GM21529 (cell line): ENCODE data around the gene RNU7-1.

ENCODE experiments used
- ATAC-seq: cut with Tn5 transposase; IDR thresholded peaks from one replicate; pipeline ENCODE4 v1.9.1; 2021; ENCODE audit not compliant: unreplicated experiment

The RNU7-1 gene

DNA sequence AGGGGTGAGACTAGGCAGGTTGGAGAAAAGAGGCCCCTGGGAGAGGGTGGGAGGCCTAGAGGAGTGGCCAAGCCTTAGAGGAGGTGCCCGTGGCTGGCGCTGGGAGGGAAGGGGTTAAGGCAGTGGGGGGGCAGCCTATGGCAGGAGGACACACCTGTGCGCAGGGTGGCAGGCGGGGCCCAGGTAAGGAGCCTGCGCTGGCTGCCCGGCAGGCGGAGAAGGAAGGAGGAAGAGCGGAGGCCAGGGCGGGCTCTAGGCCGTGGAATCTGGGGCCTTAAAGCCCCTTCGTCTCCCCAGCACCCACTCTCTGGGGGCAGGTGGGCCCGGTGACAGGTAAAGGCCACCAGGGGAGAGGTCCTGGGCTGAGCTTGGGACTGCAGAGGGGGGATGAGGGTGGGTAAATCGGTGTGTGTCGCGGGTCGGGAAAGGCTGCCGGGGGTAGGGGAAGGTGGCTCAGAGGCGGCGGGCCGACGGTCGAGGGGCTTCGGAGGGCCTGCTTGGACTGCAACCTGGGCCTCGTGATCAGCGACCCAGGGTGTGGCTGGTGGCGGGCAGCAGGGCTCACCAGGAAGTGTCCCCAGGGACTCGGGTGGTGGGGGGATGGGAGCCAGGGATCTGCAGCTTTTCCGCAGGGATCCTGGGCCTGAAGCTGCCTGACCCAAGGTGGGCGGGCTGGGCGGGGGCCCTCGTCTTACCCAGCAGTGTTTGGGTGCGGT lies 19.6 kb downstream of the RNU7-1 start:
- ATAC-seq, result no peak

DNA sequence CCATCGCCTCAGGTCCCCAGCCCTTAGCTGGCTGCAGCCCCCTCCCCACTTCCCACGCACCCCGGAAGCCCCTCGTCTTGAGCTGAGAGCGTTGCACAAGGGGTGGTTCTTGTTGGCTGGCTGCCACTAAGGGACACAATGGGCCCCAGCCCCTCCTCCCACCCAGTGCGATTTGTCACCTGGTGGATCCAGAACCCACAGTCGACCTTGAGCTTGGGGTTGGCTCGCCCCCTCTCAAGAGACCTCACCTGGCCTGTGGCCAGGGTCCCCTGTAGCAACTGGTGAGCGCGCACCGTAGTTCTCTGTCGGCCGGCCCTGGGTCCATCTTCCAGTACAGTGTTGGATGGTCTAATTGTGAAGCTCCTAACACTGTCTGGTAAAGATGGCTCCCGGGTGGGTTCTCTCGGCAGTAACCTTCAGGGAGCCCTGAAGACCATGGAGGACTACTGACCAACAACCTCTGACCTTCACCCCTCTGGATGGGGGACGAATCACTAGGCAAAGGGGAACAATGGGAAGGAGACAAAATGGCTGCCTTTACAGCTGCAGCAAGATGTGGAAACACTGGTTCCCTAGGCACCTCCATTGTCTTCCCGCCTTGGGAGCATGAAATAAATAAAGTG lies 20.3 kb downstream of the RNU7-1 start:
- no peak for ATAC-seq

DNA sequence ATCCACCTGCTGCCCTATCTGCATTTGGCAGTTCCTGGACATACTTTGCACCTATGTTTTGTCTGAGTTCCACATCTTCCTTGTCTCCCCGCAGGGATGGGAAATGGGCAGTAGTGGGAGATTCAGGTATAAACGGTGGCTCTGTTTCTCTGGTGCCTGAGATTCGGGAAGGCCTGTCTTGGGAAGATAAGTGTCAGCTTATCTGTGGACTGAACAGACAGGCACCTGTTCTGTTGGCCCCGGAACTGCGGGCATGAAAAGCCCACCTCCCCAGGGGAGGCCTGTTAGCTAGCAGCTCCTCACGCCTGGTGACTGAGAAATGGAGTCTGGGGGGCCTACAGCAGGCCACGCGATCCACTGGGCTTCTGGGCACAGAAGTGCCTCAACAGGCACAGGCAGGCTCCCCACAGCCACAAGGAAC lies 21.0 kb downstream of the RNU7-1 start:
- ATAC-seq, result no peak

DNA sequence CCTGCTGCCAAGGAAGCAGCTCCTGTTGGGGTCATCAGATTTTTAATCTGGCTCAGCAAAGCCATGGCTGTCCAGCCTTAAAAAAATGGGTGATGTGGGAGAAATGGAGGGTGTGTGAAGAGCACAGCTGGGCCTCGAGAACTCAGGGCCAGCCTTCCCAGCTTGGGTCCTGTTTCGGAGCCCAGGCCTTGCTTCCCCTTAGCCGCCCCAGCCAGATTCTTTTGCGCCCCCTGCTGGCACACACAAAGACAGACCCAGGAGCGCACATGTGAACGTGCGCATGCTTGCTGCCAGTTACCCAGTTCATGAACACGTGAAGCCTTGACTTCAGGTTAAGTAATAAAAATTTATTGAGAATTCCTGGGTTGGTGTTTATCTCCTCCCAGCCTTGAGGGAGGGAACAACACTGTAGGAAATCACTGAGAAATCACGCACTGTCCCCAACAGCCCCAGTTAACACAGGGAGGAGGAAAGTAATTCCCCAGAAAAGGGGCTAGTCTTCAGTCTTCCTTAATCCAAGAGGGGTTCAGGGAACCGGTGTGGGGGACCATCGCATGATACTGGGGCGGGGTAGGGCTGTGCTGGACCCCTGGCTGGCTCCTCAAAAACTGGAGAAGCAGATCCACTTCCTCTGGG lies 21.5 kb downstream of the RNU7-1 start:
- peak; percentile 44 for ATAC-seq

DNA sequence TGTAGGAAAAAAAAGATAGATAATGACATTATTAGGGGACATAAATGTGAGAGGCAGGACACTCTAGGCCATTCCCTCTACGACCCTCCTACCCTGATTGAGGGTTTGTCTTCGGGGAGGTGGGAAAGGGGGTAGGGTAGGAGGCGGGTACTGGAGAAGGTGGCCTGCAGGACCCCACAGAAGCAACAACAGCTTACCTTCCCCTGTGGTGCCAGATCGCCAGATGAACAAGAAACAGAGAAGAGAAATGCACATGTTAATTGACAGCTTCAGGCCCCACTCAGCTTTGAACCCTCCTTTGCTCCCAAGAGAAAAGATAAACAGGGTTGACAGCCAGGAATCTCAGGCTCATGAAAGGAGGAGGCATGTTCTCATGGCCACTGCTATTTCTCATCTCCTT lies 22.1 kb downstream of the RNU7-1 start:
- no peak for ATAC-seq

DNA sequence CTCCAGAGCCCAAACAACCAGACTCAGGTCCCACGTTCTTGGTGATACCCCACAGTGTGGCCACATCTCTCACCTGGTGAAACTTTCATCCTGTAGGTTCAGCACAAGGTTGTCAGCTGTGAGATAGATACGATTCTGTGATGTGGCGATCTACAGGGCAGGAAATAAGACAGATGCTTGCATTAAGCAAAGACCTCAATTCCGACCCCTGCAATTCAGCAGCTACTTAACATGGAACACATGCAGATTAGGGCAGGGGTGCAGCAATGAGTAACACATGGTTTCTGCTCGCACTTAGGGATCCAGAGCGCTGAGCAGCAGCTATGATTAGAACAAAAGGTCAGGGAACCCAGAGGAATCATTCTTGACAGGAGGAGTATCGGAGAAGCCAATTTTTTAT lies 22.7 kb downstream of the RNU7-1 start:
- no peak for ATAC-seq

DNA sequence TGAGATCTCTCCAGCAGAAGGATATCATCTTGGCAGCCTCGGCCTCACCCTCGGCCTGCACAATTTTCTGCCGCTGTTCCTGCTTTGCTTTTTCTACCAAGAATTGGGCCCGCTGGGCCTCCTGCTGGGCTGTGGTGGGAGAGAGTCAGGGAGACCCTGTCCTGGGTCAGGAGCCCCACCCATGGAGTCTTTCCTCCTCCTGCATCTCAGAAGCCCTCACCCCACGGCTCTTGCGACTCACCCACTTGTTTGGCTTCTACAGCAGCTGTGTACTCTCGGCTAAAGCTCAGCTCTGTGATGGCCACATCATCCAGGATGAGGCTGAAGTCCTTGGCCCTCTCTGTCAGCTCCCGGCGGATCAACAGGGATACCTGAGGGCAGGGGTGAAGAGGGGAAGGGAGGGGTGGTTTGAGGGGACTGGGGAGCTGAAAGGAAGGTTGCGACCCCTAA lies 24.1 kb downstream of the RNU7-1 start:
- ATAC-seq, result no peak

DNA sequence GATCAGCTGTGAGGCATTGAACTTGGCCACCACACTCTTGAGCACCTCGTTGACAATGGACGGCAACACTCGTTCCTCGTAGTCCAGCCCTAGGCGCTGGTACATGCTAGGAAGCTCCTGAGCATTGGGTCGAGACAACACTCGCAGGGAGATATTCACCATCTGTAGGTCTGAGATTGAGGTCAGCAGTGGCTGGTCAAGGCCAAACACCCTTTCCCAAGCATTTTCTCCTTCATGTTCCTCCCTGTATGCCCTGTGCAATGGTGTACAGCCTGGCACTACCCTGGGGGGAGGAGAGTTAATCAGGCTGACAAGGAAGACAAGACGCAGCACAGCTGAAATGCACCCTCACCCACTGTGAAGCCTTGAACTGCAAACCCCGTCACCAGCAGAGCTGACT lies 24.8 kb downstream of the RNU7-1 start:
- no peak for ATAC-seq

DNA sequence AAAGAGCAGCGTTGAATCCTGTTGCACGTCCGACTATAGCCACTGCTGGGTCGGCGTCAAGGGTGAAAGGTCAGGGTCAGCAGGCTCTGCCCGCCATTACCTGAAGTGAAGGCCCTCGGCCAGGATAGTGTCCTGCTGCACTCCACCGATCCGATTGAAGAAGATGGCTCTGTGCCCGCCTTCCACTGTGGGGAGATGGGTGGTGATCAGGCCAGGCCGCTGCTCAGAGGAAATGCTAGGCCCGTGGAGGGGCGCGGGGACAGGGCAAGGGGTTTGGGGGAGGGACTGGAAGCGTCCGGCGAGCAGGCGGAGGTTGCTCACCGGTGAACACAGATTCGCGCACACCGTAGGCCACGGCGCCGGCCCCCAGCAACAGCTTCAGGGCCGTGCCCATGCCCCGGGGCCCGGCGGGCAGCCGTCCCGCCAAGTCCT lies 26.5 kb downstream of the RNU7-1 start:
- no peak for ATAC-seq

DNA sequence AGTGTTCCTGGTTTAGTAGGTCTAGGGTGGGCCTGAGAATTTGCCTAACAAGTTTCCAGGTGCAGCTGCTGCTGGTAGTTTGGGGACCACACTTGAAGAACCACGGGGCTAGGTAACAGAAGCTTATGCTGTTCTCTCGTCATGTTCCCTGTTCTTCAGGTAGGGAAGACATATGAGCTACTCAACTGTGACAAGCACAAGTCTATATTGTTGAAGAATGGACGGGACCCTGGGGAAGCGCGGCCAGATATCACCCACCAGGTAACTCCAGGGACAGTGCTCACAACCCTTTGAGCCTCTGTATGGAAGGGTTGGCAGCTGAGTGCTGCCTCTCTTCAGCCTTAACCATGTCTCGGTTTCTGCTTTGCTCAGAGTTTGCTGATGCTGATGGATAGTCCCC lies 30.6 kb downstream of the RNU7-1 start:
- ATAC-seq, result no peak

DNA sequence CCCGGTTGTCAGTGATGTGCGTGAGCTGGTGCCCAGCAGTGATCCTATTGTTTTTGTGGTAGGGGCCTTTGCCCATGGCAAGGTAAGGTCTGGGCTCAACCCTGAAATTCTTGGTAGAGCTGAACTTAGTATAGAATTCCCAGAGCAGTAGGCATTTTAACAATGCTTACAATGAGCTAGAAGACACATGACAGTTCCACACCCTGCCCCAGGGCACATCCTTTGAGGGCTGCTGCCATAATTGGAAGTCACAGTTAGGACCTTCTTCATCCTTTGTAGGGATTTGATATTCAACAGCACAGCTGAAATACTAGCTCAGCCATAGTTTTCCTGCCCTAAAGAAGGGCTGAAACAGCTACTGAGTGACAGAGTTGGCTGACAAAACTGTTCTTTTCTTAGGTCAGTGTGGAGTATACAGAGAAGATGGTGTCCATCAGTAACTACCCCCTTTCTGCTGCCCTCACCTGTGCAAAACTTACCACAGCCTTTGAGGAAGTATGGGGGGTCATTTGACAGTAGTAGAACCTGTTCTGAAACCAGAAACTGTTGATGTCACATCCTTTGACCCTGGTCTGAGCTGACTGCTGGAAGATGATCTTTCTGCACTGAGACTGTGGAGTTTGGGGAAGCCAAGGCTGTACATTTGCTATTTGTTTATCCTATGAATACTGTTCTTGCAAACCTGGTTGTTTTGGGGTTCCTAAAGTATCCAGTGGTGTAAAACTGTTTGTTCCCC lies 31.8 kb downstream of the RNU7-1 start:
- ATAC-seq, result no peak

DNA sequence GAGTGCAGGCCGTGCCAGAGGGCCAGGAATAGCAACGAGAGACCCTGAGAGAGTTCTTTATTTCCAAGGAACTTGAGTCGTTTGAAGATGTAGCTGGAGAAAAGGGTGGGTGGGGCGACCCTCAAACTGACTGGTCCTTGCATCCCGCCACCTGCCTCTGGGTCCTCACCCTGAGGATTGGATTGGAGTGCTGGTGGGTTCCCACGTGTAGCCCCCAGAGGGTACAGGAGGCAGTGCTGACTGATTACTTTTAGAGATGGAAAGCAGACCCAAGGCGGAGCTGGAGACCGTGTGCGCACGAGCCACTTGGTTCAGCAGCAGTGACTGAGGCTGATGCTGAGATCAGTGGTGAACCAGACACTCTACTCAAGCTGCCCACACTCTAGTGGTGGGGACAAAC lies 34.0 kb downstream of the RNU7-1 start:
- no peak for ATAC-seq

DNA sequence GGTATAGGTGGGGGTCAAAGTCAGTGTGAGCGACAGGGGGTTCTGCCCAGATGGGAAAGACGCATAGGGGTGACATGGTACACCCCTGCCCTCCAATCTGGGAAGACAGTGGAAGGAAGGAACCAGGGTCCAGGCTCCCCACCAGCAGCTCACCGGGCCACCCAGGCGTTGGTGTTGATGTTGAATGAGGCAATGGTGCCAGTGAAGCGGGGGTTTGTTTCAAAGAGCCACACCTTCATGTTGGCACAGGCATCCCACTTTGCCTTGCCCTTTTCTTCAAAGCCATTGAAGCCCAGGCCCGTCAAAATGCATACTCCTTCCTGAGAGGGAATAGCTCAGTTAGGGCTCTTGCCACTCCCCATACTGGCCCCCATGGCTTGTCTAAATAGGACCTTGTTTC lies 34.6 kb downstream of the RNU7-1 start:
- no peak for ATAC-seq

DNA sequence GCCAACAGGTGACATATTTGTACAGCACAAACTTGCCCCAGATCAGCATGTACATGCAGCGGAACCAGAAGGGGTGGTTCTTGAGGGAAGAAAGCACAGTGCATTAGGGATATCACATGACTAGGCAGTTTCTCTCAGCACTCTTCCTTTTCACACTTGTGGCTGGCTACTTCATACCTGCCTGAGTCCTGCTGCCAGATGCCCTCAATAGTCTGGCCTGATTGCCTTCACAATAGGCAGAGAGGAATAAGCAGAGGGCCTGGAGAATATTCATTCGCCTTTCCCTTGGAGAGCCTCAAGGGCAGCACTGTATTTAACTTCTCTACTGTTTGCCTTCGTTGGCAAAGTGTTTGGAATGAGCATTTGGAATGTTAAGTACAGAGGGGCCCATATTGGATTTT lies 35.0 kb downstream of the RNU7-1 start:
- no peak for ATAC-seq

DNA sequence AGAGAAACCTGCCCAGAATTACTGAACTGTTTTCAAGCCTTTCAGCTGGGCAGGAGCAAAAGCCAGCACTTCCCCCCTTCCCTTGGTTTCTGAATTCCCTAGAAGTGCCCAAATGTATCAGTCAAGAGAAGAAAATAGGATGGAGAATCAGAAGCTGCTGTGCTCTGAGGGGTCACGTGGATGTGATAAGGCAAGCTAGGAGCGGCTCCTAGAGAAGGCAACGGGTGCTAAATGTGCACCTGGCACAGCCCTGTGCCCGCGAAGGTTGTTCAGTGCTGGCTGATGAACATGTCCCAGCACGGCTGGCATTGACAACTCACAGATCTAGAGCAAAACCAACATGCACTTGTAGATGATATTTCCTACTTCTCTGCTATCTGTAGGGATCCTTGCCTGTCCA lies 35.4 kb downstream of the RNU7-1 start:
- ATAC-seq, result no peak

DNA sequence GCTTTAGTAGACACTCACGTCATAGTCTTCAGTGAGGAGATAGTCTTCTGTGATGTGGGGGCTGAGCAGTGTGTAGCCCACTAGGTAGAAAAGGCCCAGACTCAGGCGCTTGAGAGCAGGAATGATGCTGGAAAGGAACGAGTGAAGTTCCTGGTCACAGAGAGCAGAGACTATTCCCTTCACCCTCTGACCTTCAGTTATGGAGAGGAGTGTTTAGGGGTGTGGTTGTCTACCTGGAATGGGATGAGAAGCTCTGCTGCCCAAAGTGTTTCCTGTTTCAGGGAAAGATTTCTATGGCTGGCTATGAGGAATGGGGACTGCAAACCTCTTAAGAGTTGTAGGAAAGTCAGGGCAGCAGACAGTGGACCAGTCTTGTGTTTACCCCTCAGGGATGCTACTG lies 35.8 kb downstream of the RNU7-1 start:
- ATAC-seq, result no peak

DNA sequence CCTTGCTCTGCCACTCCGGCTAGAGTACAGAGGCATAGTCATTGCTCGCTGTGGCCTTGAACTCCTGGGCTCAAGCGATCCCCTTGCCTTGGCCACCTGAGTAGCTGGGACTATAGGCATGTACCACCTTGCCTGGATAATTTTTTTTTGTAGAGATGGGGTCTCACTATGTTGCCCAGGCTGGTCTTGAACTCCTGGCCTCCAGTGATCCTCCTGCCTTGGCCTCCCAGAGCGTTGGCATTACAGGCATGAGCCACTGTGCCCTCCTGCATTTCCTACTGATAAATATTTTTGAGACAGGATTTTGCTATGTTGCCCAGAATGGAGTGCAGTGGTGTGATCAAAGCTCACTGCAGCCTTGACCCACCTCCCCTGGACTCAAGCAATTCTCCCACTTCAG lies 36.5 kb downstream of the RNU7-1 start:
- ATAC-seq, result no peak

DNA sequence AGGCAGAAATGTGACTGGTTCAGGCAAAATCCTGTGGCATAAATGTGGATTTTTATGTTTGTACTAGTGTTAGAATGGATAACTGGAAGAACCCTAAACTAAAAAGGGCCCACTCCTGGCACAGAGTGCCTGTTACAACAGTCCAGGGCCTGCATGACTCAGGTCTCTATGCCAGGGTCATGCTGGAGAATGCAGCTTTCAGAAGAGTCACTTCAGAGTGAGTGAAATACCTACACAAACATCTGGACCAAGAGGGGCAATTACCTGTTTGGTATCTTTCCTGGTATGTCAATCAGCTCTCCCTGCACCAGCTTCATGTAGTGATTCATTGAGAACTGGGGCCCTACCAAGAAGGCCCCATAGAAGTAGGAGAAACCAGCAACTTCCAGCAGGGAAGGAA lies 37.1 kb downstream of the RNU7-1 start:
- no peak for ATAC-seq

DNA sequence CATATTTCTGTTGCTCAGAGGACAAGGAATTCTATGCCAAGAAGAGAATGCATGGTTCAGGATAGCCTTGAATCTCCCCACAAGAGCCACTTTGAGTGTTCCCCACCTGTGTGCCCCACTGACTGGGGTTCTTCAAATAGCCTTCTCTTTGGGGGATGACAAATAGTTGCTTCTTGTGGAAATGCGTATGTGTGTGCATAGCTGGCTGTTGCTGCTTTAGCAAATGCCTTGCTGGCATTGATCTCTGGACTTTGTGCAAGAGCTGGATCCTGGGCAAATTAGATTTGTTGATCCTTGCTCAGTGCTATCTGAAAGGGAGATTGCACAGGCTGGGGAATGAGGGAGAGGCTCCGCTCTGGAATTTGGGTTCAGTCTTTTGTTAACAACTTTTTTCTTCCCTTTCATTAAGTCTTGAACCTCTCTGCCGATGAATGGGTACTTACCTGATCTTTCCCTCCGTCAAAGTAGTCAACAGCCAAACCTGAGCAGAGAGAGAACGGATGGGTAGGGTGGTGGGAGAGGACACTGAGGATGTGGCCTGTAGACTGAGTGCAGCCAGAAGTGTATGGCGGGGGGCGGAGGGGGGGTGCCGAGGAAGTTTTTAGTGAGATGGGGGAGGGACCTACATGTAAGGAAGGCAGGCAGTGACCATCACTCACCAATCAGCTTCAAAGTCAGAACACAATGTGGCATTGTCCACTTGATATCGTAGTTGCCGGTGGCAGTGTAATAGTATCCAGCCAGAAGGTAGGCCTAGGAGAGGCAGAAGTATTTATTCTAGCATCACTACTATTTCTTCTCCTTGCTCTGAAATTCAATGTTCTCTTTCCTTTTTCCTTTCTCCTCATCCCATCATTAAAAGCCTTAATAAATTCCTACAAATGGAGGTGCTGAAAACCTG lies 37.8 kb downstream of the RNU7-1 start:
- no peak for ATAC-seq

DNA sequence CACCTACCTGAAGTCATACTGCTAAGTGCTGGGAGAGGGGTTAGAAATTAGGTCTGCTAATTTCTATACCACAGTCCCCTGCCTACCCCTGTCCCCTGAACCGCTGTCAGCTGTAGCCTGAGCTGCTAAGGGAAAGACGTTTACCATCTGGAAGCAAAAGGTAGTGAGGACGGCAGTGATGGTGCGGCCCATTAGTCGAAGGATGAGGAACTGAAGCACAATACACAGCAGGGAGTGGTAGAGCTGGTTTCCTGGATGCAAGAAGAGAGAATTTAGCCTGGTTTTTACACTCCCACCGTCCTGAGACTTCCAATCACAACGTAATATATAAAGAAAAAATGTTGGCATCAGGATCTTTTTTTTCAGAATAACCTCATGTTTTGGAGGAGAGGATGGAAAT lies 38.9 kb downstream of the RNU7-1 start:
- no peak for ATAC-seq
